ENCODE results near the gene ERMARD.

ERMARD gene

GRCh38 chr6:169811521-169812256 lies 60.3 kb downstream of the ERMARD start:
- H3K36me3 ChIP-seq (ENCODE audit: control insufficient read depth, insufficient read depth, low read length), result no peaks in the 10 kb centered on the region
- no peak overlapping the region for H3K4me3 ChIP-seq (ENCODE audit: extremely low read depth, insufficient read depth, low read length, poor library complexity, severe bottlenecking)
- H3K9me3 ChIP-seq (ENCODE audit: control insufficient read depth, low read length), result peaks cover 8% of the 10 kb centered on the region
- no peaks in the 10 kb centered on the region for H3K4me1 ChIP-seq (ENCODE audit: control insufficient read depth, insufficient read depth, low read length, poor library complexity, severe bottlenecking)
- no peak overlapping the region for H3K27ac ChIP-seq (ENCODE audit: low read depth, low read length, severe bottlenecking)
- WGBS, 2 experiments (ENCODE audit: insufficient coverage in 2 of 2), result 90 to 92% methylated on average over 7 to 14 of the region's 18 CpGs

DNA sequence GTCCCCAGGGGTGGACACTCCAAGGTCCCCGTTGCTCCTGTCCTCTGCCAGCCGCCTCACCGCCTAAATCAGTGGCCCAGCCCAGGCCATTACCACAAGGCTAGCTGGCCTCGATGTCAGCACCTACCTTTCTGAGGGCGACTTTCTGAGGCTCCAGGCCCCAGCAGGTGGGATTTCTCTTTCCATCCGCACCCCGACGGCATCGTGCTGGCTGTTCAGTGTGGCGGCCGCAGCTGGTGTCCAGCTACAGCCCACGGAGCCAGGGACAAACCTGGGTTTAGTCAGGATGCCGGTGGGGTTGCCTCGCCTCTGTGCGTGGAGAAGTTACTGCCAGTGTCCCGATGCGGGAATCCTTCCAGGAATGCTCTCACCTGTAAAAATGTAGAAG lies 60.8 kb downstream of the ERMARD start:
- WGBS, 2 experiments (ENCODE audit: insufficient coverage in 2 of 2), result 89 to 96% methylated on average over 13 to 17 of the region's 17 CpGs
- no peak overlapping the region for H3K27ac ChIP-seq (ENCODE audit: low read depth, low read length, severe bottlenecking)
- peaks cover 8% of the 10 kb centered on the region for H3K9me3 ChIP-seq (ENCODE audit: control insufficient read depth, low read length)
- no peaks in the 10 kb centered on the region for H3K4me1 ChIP-seq (ENCODE audit: control insufficient read depth, insufficient read depth, low read length, poor library complexity, severe bottlenecking)
- no peaks in the 10 kb centered on the region for H3K36me3 ChIP-seq (ENCODE audit: control insufficient read depth, insufficient read depth, low read length)
- H3K4me3 ChIP-seq (ENCODE audit: extremely low read depth, insufficient read depth, low read length, poor library complexity, severe bottlenecking), result no peak overlapping the region

DNA sequence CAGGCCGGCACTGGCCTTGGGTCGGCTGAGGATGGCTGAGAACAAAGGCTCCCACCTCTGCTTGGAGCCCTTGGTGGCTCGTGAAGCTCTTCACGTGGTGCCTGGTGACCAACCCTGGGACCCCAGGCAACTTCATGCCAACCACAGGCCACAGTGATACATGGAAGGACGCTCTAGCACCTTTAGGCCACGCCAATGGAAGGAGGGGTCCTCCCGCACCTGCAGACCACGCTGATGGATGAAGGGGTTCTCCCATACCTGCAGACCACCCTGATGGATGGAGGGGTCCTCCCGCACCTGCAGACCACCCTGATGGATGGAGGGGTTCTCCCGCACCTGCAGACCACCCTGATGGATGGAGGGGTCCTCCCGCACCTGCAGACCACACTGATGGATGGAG lies 62.5 kb downstream of the ERMARD start:
- H3K36me3 ChIP-seq (ENCODE audit: control insufficient read depth, insufficient read depth, low read length), result no peaks in the 10 kb centered on the region
- peaks cover 8% of the 10 kb centered on the region for H3K9me3 ChIP-seq (ENCODE audit: control insufficient read depth, low read length)
- H3K4me1 ChIP-seq (ENCODE audit: control insufficient read depth, insufficient read depth, low read length, poor library complexity, severe bottlenecking), result no peaks in the 10 kb centered on the region
- H3K4me3 ChIP-seq (ENCODE audit: extremely low read depth, insufficient read depth, low read length, poor library complexity, severe bottlenecking), result no peak overlapping the region
- no peak overlapping the region for H3K27ac ChIP-seq (ENCODE audit: low read depth, low read length, severe bottlenecking)
- 86 to 97% methylated on average over 7 of the region's 11 CpGs for whole genome bisulfite sequencing, 2 experiments (ENCODE audit: insufficient coverage in 2 of 2)

DNA sequence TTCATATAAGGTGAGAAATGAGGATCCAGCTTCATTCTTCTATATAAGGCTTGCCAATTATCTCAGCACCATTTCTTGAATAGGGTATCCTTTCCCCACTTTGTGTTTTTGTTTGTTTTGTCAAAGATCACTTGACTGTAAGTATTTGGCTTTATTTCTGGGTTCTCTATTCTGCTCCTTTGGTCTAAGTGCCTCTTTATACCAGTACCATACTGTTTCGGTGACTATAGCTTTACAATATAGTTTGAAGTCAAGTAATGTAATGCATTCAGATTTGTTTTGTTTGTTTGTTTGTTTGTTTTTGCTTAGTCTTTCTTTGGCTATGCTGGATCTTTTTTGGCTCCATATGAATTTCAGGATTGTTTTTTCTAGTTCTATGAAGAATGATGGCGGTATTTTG lies 64.6 kb downstream of the ERMARD start:
- Histone ChIP-seq H3K27ac (ENCODE audit: low read depth, low read length, severe bottlenecking) (no peak overlapping the region), H3K4me3 (ENCODE audit: extremely low read depth, insufficient read depth, low read length, poor library complexity, severe bottlenecking) (no peak overlapping the region), H3K9me3 (ENCODE audit: control insufficient read depth, low read length) (peaks cover 8% of the 10 kb centered on the region), H3K36me3 (ENCODE audit: control insufficient read depth, insufficient read depth, low read length) (no peaks in the 10 kb centered on the region), H3K4me1 (ENCODE audit: control insufficient read depth, insufficient read depth, low read length, poor library complexity, severe bottlenecking) (no peaks in the 10 kb centered on the region)
- WGBS, 2 experiments (ENCODE audit: insufficient coverage in 2 of 2), result no CpG with 5 or more reads among the region's 2 CpGs

DNA sequence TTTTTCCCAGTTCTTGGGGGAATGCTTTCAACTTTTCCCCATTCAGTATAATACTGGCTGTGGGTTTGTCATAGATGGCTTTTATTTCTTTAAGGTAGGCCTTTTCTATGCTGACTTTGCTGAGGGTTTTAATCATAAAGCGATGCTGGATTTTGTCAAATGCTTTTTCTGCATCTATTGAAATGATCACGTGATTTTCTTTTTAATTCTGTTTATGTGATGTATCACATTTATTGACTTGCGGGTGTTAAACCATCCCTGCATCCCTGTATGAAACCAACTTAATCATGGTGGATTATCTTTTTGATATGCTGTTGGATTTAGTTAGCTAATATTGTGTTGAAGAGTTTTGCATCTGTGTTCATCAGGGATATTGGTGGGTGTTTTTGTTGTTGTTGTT lies 65.6 kb downstream of the ERMARD start:
- no peak overlapping the region for H3K4me3 ChIP-seq (ENCODE audit: extremely low read depth, insufficient read depth, low read length, poor library complexity, severe bottlenecking)
- H3K27ac ChIP-seq (ENCODE audit: low read depth, low read length, severe bottlenecking), result no peak overlapping the region
- no peaks in the 10 kb centered on the region for H3K4me1 ChIP-seq (ENCODE audit: control insufficient read depth, insufficient read depth, low read length, poor library complexity, severe bottlenecking)
- WGBS, 2 experiments (ENCODE audit: insufficient coverage in 2 of 2), result 80 to 100% methylated on average over 1 to 2 of the region's 3 CpGs
- no peaks in the 10 kb centered on the region for H3K36me3 ChIP-seq (ENCODE audit: control insufficient read depth, insufficient read depth, low read length)
- peaks cover 8% of the 10 kb centered on the region for H3K9me3 ChIP-seq (ENCODE audit: control insufficient read depth, low read length)

- peaks cover 8% of the 10 kb centered on the region for H3K9me3 ChIP-seq (ENCODE audit: control insufficient read depth, low read length)
- H3K27ac ChIP-seq (ENCODE audit: low read depth, low read length, severe bottlenecking), result no peak overlapping the region
- no peaks in the 10 kb centered on the region for H3K4me1 ChIP-seq (ENCODE audit: control insufficient read depth, insufficient read depth, low read length, poor library complexity, severe bottlenecking)
- 80 to 100% methylated on average over 1 of the region's 2 CpGs for WGBS, 2 experiments (ENCODE audit: insufficient coverage in 2 of 2)
- H3K36me3 ChIP-seq (ENCODE audit: control insufficient read depth, insufficient read depth, low read length), result no peaks in the 10 kb centered on the region
- H3K4me3 ChIP-seq (ENCODE audit: extremely low read depth, insufficient read depth, low read length, poor library complexity, severe bottlenecking), result no peak overlapping the region
Observed at GRCh38 chr6:169820358-169820757, 68.9 kb downstream of the ERMARD start.

- no peaks in the 10 kb centered on the region for H3K4me1 ChIP-seq (ENCODE audit: control insufficient read depth, insufficient read depth, low read length, poor library complexity, severe bottlenecking)
- no peaks in the 10 kb centered on the region for H3K36me3 ChIP-seq (ENCODE audit: control insufficient read depth, insufficient read depth, low read length)
- H3K4me3 ChIP-seq (ENCODE audit: extremely low read depth, insufficient read depth, low read length, poor library complexity, severe bottlenecking), result no peak overlapping the region
- no peak overlapping the region for H3K27ac ChIP-seq (ENCODE audit: low read depth, low read length, severe bottlenecking)
- H3K9me3 ChIP-seq (ENCODE audit: control insufficient read depth, low read length), result no peaks in the 10 kb centered on the region
- 81 to 87% methylated on average over 7 to 9 of the region's 9 CpGs for WGBS, 2 experiments (ENCODE audit: insufficient coverage in 2 of 2)
Observed at GRCh38 chr6:169824021-169824420, 72.6 kb downstream of the ERMARD start.

GRCh38 chr6:169824848-169825557 lies 73.6 kb downstream of the ERMARD start:
- H3K4me3 ChIP-seq (ENCODE audit: extremely low read depth, insufficient read depth, low read length, poor library complexity, severe bottlenecking), result no peak overlapping the region
- H3K27ac ChIP-seq (ENCODE audit: low read depth, low read length, severe bottlenecking), result no peak overlapping the region
- no peaks in the 10 kb centered on the region for H3K4me1 ChIP-seq (ENCODE audit: control insufficient read depth, insufficient read depth, low read length, poor library complexity, severe bottlenecking)
- 91 to 93% methylated on average over 11 to 14 of the region's 15 CpGs for WGBS, 2 experiments (ENCODE audit: insufficient coverage in 2 of 2)
- no peaks in the 10 kb centered on the region for H3K36me3 ChIP-seq (ENCODE audit: control insufficient read depth, insufficient read depth, low read length)
- H3K9me3 ChIP-seq (ENCODE audit: control insufficient read depth, low read length), result no peaks in the 10 kb centered on the region

GRCh38 chr6:169825558-169826225 lies 74.3 kb downstream of the ERMARD start:
- no peaks in the 10 kb centered on the region for H3K9me3 ChIP-seq (ENCODE audit: control insufficient read depth, low read length)
- no peaks in the 10 kb centered on the region for H3K4me1 ChIP-seq (ENCODE audit: control insufficient read depth, insufficient read depth, low read length, poor library complexity, severe bottlenecking)
- no peak overlapping the region for H3K4me3 ChIP-seq (ENCODE audit: extremely low read depth, insufficient read depth, low read length, poor library complexity, severe bottlenecking)
- H3K27ac ChIP-seq (ENCODE audit: low read depth, low read length, severe bottlenecking), result no peak overlapping the region
- H3K36me3 ChIP-seq (ENCODE audit: control insufficient read depth, insufficient read depth, low read length), result no peaks in the 10 kb centered on the region
- WGBS, 2 experiments (ENCODE audit: insufficient coverage in 2 of 2), result 92 to 93% methylated on average over 5 to 6 of the region's 12 CpGs

GRCh38 chr6:169826697-169827096 lies 75.3 kb downstream of the ERMARD start:
- H3K36me3 ChIP-seq (ENCODE audit: control insufficient read depth, insufficient read depth, low read length), result no peaks in the 10 kb centered on the region
- no peak overlapping the region for H3K4me3 ChIP-seq (ENCODE audit: extremely low read depth, insufficient read depth, low read length, poor library complexity, severe bottlenecking)
- no peaks in the 10 kb centered on the region for H3K4me1 ChIP-seq (ENCODE audit: control insufficient read depth, insufficient read depth, low read length, poor library complexity, severe bottlenecking)
- H3K27ac ChIP-seq (ENCODE audit: low read depth, low read length, severe bottlenecking), result no peak overlapping the region
- H3K9me3 ChIP-seq (ENCODE audit: control insufficient read depth, low read length), result no peaks in the 10 kb centered on the region

- WGBS, 2 experiments (ENCODE audit: insufficient coverage in 2 of 2), result 35 to 49% methylated on average over 6 to 12 of the region's 12 CpGs
- no peak overlapping the region for H3K27ac ChIP-seq (ENCODE audit: low read depth, low read length, severe bottlenecking)
- no peaks in the 10 kb centered on the region for H3K36me3 ChIP-seq (ENCODE audit: control insufficient read depth, insufficient read depth, low read length)
Observed at GRCh38 chr6:169827290-169827717, 75.9 kb downstream of the ERMARD start.

More at GRCh38 chr6:169827290-169827717, 75.9 kb downstream of the ERMARD start:
- no peak overlapping the region for H3K4me3 ChIP-seq (ENCODE audit: extremely low read depth, insufficient read depth, low read length, poor library complexity, severe bottlenecking)
- H3K4me1 ChIP-seq (ENCODE audit: control insufficient read depth, insufficient read depth, low read length, poor library complexity, severe bottlenecking), result no peaks in the 10 kb centered on the region
- H3K9me3 ChIP-seq (ENCODE audit: control insufficient read depth, low read length), result no peaks in the 10 kb centered on the region
